Lower leg skin (tissue), 3 donors: ENCODE measurements around the gene FCHO1.

ENCODE experiments used
- CTCF ChIP-seq, 3 donors: fragments of 450-650 bp; IDR thresholded peaks; one replicate each; pipeline ENCODE4 v1.5.1; 2016; ENCODE audit warnings: antibody characterized with exemption in 3 of 3, mild to moderate bottlenecking in 3 of 3, moderate library complexity in 2 of 3
- POLR2A ChIP-seq, 2 donors: fragments of 450-650 bp; IDR thresholded peaks; one replicate each; pipeline ENCODE4 v1.6.1; 2016 to 2017; ENCODE audit warnings: antibody characterized with exemption in 2 of 2, mild to moderate bottlenecking in 1 of 2, moderate library complexity in 1 of 2

GRCh38 chr19:17734146-17734545 lies 17.1 kb upstream of the FCHO1 start:
- TF ChIP-seq CTCF (IDR thresholded peaks at IDR 0.05) (no peak), POLR2A (IDR thresholded peaks at IDR 0.05) (no peak)
